ENCODE measurements around the gene MYOCOS.
"Not testable (repeated sequence)": the region's sequence is repeated elsewhere in the genome, so short reads cannot be mapped to it uniquely, and the experiment has no call there.

MYOCOS gene, protein sequence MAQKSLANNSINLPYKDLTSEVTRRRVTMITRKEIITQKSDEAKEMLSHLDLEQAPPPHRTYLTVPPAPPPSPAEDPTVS

DNA sequence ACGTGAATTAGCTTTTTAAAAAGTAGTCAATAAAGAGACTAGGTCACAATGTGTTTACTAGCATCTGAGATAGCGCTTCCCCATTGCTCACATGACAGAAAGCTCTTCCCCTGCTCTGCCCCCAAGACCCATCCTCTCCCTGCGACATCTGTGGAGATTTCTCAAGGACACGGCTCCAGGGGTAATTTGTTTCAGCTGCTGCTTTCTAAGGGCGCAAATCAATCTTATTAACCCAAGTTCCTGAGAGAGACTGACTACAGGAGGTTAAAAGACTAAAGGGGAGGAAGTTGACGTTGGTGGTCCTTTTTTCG is at the start of gene MYOCOS:
Gene MYOCOS, plus strand, starts transcription at position 92 of the 311 bp plus-strand sequence. CDS start 1,641 bp downstream, outside the sequence.
- H3K27me3 Mint-ChIP-seq = no peaks in the 10 kb centered on the region
- H3K36me3 Mint-ChIP-seq = no peaks in the 10 kb centered on the region

DNA sequence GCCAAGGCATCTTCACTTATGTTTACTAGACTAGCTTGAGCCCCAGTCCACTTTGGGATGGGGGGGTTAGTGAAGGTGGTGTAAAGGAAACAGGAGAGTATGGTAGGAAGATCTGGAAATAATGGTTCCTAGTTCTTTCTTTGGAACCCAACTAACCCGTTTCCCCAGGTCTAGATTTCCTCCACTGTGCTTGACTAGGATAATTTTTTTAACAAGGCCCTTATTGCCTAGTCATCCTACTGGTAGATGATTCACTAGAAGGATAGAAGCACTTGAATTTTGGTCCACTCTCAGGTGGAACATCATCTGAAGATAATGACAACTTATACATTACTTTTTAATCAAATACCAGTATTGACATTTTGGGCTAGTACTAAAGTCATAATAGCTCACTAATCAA is 45.9 kb upstream of the MYOCOS start:
- no peak overlapping the region for H3K27ac Mint-ChIP-seq
- H3K9me3 Mint-ChIP-seq = no peaks in the 10 kb centered on the region
- H3K36me3 Mint-ChIP-seq = peaks cover 20% of the 10 kb centered on the region
- H3K4me1 Mint-ChIP-seq = peaks cover 16% of the 10 kb centered on the region
- no peaks in the 10 kb centered on the region for H3K27me3 Mint-ChIP-seq
- H3K4me3 Mint-ChIP-seq = no peak overlapping the region

More for the DNA sequence above, at the start of gene MYOCOS:
- Mint-ChIP-seq H3K9me3 (no peaks in the 10 kb centered on the region), H3K4me3 (no peak within 1 kb of the TSS), H3K4me1 (no peaks in the 10 kb centered on the region), H3K27ac (no peak within 1 kb of the TSS)

GRCh38 chr1:171581226-171581625 is 40.8 kb upstream of the MYOCOS start:
- Mint-ChIP-seq H3K36me3 (peaks cover 23% of the 10 kb centered on the region), H3K9me3 (no peaks in the 10 kb centered on the region), H3K4me3 (no peak overlapping the region), H3K27me3 (no peaks in the 10 kb centered on the region), H3K27ac (peak overlapping the region; percentile 88), H3K4me1 (peaks cover 28% of the 10 kb centered on the region)

DNA sequence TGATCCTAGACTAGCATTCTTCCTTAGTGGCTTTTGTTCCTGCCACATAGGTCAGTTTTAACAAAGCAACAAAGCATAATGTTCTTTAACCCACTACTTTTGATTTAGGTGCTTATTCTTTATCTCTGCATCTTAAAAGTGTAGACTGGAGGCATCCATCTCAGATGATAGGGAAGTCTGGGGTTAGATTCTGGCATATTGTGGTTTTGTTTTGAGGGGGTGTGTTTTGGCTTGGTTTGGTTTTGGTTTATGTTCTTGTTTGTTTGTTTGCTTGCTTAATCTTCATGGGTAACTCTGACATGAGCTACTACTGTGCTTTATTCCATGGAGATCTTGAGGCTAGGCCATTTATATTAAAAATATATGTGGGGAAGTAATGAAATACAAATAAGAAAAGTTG is 40.3 kb upstream of the MYOCOS start:
- H3K36me3 Mint-ChIP-seq = peaks cover 23% of the 10 kb centered on the region

GRCh38 chr1:171582589-171582988 is 39.5 kb upstream of the MYOCOS start:
- Mint-ChIP-seq H3K27ac (no peak overlapping the region), H3K27me3 (no peaks in the 10 kb centered on the region), H3K4me1 (peaks cover 28% of the 10 kb centered on the region), H3K4me3 (no peak overlapping the region), H3K9me3 (no peaks in the 10 kb centered on the region), H3K36me3 (peaks cover 23% of the 10 kb centered on the region)

More for the DNA sequence above, 40.3 kb upstream of the MYOCOS start:
- peak overlapping the region; percentile 88 for H3K27ac Mint-ChIP-seq
- H3K4me1 Mint-ChIP-seq = peaks cover 28% of the 10 kb centered on the region
- H3K4me3 Mint-ChIP-seq = no peak overlapping the region
- H3K9me3 Mint-ChIP-seq = no peaks in the 10 kb centered on the region
- no peaks in the 10 kb centered on the region for H3K27me3 Mint-ChIP-seq

- Mint-ChIP-seq H3K27me3 (no peaks in the 10 kb centered on the region), H3K27ac (peak overlapping the region; percentile 81), H3K4me3 (no peak overlapping the region), H3K9me3 (no peaks in the 10 kb centered on the region), H3K4me1 (peaks cover 28% of the 10 kb centered on the region), H3K36me3 (peaks cover 26% of the 10 kb centered on the region)
Observed at GRCh38 chr1:171583591-171584201, 38.3 kb upstream of the MYOCOS start.

DNA sequence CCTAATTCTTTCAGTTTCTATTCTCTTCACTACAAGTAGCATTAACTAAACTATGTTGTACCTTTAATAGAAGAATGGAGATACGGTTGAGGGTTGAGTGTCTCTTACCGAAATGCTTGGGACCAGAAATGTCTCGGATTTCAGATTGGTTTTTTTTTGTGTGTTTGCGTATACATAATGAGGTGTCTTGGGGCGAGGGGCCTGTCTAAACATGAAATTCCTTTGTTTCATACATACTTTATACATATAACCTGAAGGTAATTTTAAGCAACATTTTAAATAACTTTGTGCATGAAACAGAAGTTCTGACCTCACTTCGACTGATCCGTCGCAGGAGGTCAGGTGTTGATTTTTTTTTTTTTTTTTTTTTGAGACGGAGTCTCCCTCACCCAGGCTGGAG is 36.3 kb upstream of the MYOCOS start:
- H3K9me3 Mint-ChIP-seq = no peaks in the 10 kb centered on the region
- H3K4me3 Mint-ChIP-seq = no peak overlapping the region
- peaks cover 35% of the 10 kb centered on the region for H3K4me1 Mint-ChIP-seq
- H3K27me3 Mint-ChIP-seq = no peaks in the 10 kb centered on the region
- peak overlapping the region; percentile 57 for H3K27ac Mint-ChIP-seq
- H3K36me3 Mint-ChIP-seq = peaks cover 30% of the 10 kb centered on the region

GRCh38 chr1:171588230-171588629 is 33.8 kb upstream of the MYOCOS start:
- Mint-ChIP-seq H3K27ac (peak overlapping the region; percentile 23), H3K36me3 (peaks cover 28% of the 10 kb centered on the region), H3K27me3 (no peaks in the 10 kb centered on the region), H3K4me1 (peaks cover 19% of the 10 kb centered on the region), H3K4me3 (no peak overlapping the region), H3K9me3 (no peaks in the 10 kb centered on the region)

- no peaks in the 10 kb centered on the region for H3K27me3 Mint-ChIP-seq
- H3K27ac Mint-ChIP-seq = peak overlapping the region; percentile 93
- peak overlapping the region; percentile 39 for H3K4me3 Mint-ChIP-seq
- H3K9me3 Mint-ChIP-seq = no peaks in the 10 kb centered on the region
- H3K4me1 Mint-ChIP-seq = peaks cover 15% of the 10 kb centered on the region
- peaks cover 24% of the 10 kb centered on the region for H3K36me3 Mint-ChIP-seq
Observed at GRCh38 chr1:171590022-171590421, 32.0 kb upstream of the MYOCOS start.

DNA sequence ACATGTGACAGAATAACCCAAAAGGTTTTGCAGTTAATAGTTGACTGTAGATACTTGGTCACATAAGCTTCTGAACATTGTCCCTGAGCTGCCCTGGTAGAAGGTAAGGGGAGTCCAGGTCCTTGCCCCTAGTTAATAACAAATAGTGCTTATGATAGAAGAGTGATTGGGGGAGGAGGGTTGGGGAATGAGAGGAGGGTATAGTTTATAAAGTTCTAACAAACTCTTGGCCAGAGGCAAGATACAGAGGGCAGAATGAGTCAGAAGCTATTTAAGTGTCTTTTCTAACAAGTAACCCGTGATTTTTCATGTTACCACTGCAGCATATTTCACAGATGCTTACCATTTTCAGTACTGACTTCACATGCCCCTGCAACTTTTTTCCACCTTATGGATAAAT is 26.7 kb upstream of the MYOCOS start:
- H3K27me3 Mint-ChIP-seq = no peaks in the 10 kb centered on the region
- H3K4me3 Mint-ChIP-seq = no peak overlapping the region
- peaks cover under 1% of the 10 kb centered on the region for H3K4me1 Mint-ChIP-seq
- H3K36me3 Mint-ChIP-seq = peaks cover 8% of the 10 kb centered on the region
- H3K9me3 Mint-ChIP-seq = no peaks in the 10 kb centered on the region
- peak overlapping the region; percentile 69 for H3K27ac Mint-ChIP-seq

GRCh38 chr1:171596119-171596518 is 25.9 kb upstream of the MYOCOS start:
- Mint-ChIP-seq H3K36me3 (peaks cover 5% of the 10 kb centered on the region), H3K27me3 (no peaks in the 10 kb centered on the region), H3K4me3 (no peak overlapping the region), H3K4me1 (no peaks in the 10 kb centered on the region), H3K27ac (peak overlapping the region; percentile 11), H3K9me3 (no peaks in the 10 kb centered on the region)

DNA sequence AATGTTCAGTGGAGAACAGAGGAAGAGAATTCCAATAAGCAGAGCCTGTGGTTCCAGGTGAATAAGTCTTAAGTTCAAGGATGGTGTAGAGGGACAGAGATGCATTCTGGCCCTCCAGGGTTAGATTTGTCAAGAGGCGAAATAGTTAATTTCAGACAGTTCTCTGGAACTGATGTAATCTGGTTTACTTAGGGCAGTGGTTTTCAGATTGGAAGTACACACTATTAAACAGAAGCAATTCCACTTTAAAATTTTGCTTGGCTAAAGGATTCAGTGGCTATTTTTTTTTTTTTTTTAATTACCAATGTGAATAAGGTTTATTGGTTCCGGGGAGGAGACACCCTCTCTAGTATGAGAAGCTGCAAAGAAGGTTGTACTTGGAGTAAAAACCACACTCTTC is 25.3 kb upstream of the MYOCOS start:
- Mint-ChIP-seq H3K27me3 (no peaks in the 10 kb centered on the region), H3K36me3 (peaks cover 5% of the 10 kb centered on the region), H3K27ac (peak overlapping the region; percentile 37), H3K9me3 (no peaks in the 10 kb centered on the region), H3K4me3 (no peak overlapping the region), H3K4me1 (no peaks in the 10 kb centered on the region)

- Mint-ChIP-seq H3K9me3 (no peaks in the 10 kb centered on the region), H3K36me3 (peaks cover 5% of the 10 kb centered on the region), H3K27ac (peak overlapping the region; percentile 37), H3K4me1 (no peaks in the 10 kb centered on the region), H3K4me3 (no peak overlapping the region), H3K27me3 (no peaks in the 10 kb centered on the region)
Observed at GRCh38 chr1:171597203-171597602, 24.8 kb upstream of the MYOCOS start.

DNA sequence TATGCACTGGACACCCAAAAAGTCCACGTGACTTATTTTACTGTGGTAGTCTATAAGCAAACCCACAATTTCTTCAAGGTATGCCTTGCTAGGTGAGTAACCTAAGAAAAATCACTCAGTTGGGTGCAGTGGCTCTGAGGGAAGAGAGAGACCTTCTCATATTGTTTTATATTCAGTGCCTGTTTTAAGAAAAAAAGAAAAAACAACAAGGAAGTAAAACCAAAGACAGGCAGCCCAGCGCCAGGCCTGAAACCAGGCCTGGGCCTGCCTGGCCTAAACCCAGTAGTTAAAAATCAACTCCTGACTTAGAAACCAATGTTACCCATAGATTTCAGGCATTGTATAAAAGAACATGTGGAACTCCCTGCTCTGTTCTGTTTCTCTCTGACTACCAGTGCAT is 21.7 kb upstream of the MYOCOS start:
- H3K4me1 Mint-ChIP-seq, H3K36me3 Mint-ChIP-seq, H3K27ac Mint-ChIP-seq, H3K9me3 Mint-ChIP-seq, H3K4me3 Mint-ChIP-seq, H3K27me3 Mint-ChIP-seq: not testable (repeated sequence)

DNA sequence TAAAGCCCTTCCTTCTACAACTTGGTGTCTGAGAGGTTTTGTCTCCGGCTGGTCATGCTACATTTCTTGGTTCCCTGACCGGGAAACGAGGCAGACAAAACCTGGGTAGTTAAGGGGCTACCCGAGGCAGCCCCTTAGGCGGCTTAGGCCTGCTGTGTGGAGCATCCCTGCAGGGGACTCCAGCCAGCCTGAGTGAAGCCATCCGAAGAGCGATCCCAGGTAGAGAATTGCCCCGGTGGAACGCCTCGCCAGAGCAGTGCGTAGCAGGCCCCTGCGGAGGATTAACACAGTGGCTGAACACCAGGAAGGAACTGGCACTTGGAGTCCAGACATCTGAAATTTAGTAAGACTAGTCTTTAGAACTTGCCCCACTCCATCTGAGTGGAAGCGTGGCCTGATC is 21.2 kb upstream of the MYOCOS start:
- Mint-ChIP-seq H3K4me1 (no peaks in the 10 kb centered on the region), H3K27me3 (no peaks in the 10 kb centered on the region), H3K9me3 (no peaks in the 10 kb centered on the region), H3K27ac (no peak overlapping the region), H3K36me3 (peaks cover 5% of the 10 kb centered on the region), H3K4me3 (no peak overlapping the region)

DNA sequence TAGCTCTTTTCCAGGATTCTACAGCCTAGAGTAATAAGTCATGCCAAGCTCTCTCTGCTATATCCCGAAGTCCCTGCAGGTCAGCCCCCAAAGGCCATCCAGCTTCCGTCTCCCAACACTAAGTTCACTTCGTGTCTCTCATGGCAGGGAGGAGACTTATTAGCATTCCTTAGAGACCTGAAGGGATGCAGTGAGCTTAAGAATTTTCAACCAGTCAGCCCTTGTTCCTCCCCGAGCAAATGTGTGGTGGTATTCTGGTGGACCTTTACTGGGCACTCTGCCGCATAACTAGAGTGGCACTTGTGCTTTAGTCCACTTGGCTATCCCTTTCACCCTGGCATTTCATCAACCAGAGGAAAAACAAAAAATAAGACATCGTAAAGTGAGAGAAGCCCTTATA is 19.0 kb upstream of the MYOCOS start:
- not testable (repeated sequence) for H3K36me3 Mint-ChIP-seq, H3K4me3 Mint-ChIP-seq, H3K4me1 Mint-ChIP-seq, H3K27ac Mint-ChIP-seq, H3K9me3 Mint-ChIP-seq, H3K27me3 Mint-ChIP-seq

DNA sequence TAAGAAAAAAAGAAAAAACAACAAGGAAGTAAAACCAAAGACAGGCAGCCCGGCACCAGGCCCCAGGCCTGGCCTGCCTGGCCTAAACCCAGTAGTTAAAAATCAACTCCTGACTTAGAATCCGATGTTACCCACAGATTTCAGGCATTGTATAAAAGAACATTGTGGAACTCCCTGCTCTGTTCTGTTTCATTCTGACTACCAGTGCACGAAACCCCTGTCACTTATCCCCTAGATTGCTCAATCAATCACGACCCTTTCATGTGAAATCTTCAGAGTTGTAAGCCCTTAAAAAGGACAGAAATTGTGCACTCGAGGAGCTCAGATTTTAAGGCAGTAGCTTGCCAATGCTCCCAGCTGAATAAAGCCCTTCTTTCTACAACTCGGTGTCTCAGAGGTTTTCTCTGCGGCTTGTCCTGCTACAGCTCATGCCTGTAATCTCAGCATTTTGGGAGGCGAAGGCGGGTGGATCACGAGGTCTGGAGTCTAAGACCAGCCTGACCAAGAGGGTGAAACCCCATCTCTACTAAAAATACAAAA is 15.6 kb upstream of the MYOCOS start:
- H3K4me3 Mint-ChIP-seq = no peak overlapping the region
- no peaks in the 10 kb centered on the region for H3K36me3 Mint-ChIP-seq
- H3K27ac Mint-ChIP-seq = no peak overlapping the region
- no peaks in the 10 kb centered on the region for H3K4me1 Mint-ChIP-seq
- no peaks in the 10 kb centered on the region for H3K9me3 Mint-ChIP-seq
- H3K27me3 Mint-ChIP-seq = no peaks in the 10 kb centered on the region
